Activated naive CD4-positive, alpha-beta T cell treated with anti-CD3 and anti-CD28 coated beads, Interleukin-2, amount 50 U/mL, for 72 hours (primary cell): ENCODE measurements around the gene FCHO2. TPM values are rescaled to one million over a fixed set of nuclear protein-coding genes. Genes with fewer than 3 reads are reported as not detected.

Experiments
- ATAC-seq, 2 donors: fragments of 150-1000 bp; cut with Tn5 transposase; 2 replicates each; pipeline ENCODE4 v1.10.0; 2021; ENCODE audit warnings: mild to moderate bottlenecking in 2 of 2, moderate library complexity in 2 of 2
- DNase-seq, 2 donors: peaks; one replicate each; pipeline ENCODE4 v3.0.0; 2021 to 2022; ENCODE audit warnings: low spot score in 2 of 2
- H3K27ac Mint-ChIP-seq, 2 donors: one replicate each; pipeline ENCODE4 v1.8.0; 2022; ENCODE audit warnings: mild to moderate bottlenecking in 2 of 2, mixed read lengths in 2 of 2
- H3K36me3 Mint-ChIP-seq, 2 donors: one replicate each; pipeline ENCODE4 v1.8.0; 2022; ENCODE audit warnings: mixed read lengths in 2 of 2
- H3K9me3 Mint-ChIP-seq, 2 donors: one replicate each; pipeline ENCODE4 v1.8.0; 2022; ENCODE audit warnings: mixed read lengths in 2 of 2
- total RNA-seq, 2 donors: library from RNA; stranded (reverse); gene quantifications; one replicate each; pipeline ENCODE4 v1.2.3, GENCODE V29; 2022

The FCHO2 gene
- total RNA-seq, 2 donors from 2014 or later: 0.39 to 1.5 TPM

GRCh38 chr5:73114044-73114688, 158.3 kb downstream of the FCHO2 start:
- Mint-ChIP-seq H3K27ac (no peak overlapping the region), H3K36me3 (peaks cover 0 to 22% of the 10 kb centered on the region in 2 donors), H3K9me3 (peaks cover 0 to 4% of the 10 kb centered on the region in 2 donors)
- ATAC-seq (no peak), DNase-seq (no peak)

GRCh38 chr5:73115399-73116051, 159.7 kb downstream of the FCHO2 start:
- no peak overlapping the region for H3K27ac Mint-ChIP-seq
- H3K9me3 Mint-ChIP-seq: peaks cover 0 to 4% of the 10 kb centered on the region in 2 donors
- peaks cover 0 to 16% of the 10 kb centered on the region in 2 donors for H3K36me3 Mint-ChIP-seq
- ATAC-seq (no peak), DNase-seq (no peak)

DNA sequence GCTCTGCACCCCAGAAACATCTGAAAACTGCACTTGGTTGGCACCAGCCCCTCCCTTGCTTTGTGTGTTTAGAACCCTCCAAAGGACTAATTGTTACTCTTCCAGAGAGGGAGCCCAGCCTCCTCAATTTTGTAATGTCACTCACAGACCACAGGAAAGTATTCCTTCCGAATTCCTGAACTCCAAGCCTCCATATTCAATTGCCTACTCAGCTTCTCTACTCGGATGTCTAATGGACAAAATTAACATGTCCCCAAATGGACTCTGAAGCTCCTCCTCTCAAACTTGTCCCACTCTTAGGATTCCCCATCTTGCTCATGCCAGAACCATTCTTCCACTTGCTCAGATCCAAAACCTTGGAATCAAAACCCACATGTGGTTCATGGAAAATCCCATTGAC, 160.7 kb downstream of the FCHO2 start:
- Mint-ChIP-seq H3K36me3 (peaks cover 0 to 16% of the 10 kb centered on the region in 2 donors), H3K27ac (no peak overlapping the region), H3K9me3 (peaks cover 0 to 4% of the 10 kb centered on the region in 2 donors)
- ATAC-seq: no peak
- no peak for DNase-seq

DNA sequence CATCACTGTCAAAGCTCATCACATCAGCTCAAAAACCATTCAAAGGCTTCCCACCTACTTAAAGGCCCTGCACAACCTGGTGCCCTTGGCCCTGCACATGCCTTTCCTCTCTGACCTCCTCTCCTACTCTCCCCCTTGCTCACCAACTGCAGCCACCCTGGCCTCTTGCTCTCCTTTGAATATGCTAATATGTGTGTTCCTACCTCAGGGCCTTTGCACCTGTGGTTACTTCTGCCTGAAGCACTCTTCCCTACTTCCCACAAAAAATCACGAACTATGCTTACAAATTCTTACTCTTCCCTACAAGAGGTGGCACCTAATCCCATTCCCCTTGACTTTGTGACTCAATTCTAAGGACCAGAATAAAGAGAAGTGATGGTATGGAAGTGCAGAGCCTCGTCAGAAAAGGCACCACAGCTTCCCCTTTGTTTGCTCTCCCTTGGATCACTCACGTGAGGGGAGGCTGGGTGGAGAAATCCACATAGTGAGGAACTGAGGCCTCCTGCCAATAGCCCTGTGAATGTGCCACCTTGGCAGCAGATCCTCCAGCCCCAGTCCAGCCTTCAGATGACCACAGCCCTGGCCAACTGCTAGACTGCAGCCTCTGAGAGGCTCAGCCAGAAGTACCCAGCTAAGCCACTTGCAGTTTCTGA, 161.4 kb downstream of the FCHO2 start:
- no peak for DNase-seq
- no peak for ATAC-seq
- Mint-ChIP-seq H3K27ac (no peak overlapping the region), H3K36me3 (peaks cover 0 to 16% of the 10 kb centered on the region in 2 donors), H3K9me3 (peaks cover 0 to 4% of the 10 kb centered on the region in 2 donors)

GRCh38 chr5:73118391-73118973, 162.6 kb downstream of the FCHO2 start:
- Mint-ChIP-seq H3K9me3 (no peaks in the 10 kb centered on the region), H3K36me3 (peaks cover 0 to 10% of the 10 kb centered on the region in 2 donors), H3K27ac (no peak overlapping the region)
- ATAC-seq: no peak
- no peak for DNase-seq

- no peak for DNase-seq
These were observed 163.8 kb downstream of the FCHO2 start for GRCh38 chr5:73119451-73120157.

DNA sequence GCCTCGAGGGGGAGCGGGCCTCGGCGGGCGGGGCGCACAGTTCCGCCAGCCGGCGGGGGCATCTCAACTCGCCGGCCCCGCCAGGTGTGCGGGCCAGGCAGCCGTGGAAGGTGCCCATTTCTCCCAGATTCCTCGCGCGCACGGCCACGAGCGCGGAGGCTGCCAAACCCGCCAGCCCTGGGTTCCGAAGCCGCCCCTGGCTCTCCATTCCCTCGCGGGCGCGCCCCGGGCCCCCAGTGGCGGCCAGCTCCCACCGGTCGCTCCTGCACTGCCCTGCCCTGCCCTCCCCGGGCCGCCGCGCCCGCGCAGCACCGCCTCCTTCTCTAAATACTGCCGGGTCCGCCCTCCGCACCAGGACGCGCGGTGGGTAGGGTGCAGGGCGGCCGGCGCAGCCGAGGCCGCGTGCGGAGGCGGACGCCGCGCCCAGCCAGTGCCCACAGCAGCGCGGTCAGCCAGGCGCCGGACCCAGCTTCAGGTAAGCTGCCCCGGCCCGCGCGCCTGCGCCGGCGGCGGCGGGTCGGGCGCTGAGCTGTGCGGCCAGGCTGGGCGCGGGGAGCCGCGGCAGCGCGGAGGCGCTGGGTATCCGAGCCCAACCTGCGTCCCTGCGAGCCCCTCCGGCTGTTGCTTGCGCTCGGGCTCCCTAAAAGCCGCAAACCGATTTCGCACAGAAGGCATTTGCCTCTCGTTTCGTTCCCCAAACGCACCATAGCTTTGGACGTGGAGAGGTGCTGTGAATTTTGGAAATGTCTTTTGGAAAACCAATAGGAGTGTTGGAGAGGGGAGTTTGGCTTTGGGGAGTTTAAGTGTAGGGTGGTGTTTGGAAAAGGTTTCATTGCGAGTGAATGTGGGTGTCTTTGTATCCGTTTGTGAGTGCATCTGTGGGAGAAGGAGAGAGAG, 164.6 kb downstream of the FCHO2 start, which contains the start of gene TMEM171:
Gene TMEM171 (plus strand): TSS at position 354 of the 897 bp plus-strand sequence. CDS start 2,799 bp downstream, outside the sequence.
- ATAC-seq (peak; percentile 17 to 32), DNase-seq (no peak)
- Mint-ChIP-seq H3K9me3 (no peaks in the 10 kb centered on the region), H3K36me3 (peaks cover 0 to 10% of the 10 kb centered on the region in 2 donors), H3K27ac (no peak within 1 kb of the TSS)

More at GRCh38 chr5:73119451-73120157, 163.8 kb downstream of the FCHO2 start:
- ATAC-seq: peak in 1 of 2 donors; percentile 90
- Mint-ChIP-seq H3K27ac (no peak overlapping the region), H3K36me3 (peaks cover 0 to 10% of the 10 kb centered on the region in 2 donors), H3K9me3 (no peaks in the 10 kb centered on the region)

DNA sequence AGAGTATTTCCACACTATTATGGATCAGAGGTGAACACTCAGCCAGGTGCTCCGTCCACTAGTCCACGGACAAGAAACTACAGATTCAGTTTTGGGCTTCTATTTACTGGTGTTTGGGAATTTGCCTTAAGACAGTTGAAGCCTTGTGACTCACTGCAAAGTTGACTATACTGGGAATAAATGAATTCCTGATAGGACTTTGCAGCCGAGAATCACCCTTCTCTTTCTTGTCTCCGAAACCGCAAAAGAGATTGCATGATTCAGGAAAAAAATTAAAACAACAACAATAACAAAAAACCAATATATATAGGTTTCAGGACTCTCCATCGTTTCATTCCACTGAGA, 165.2 kb downstream of the FCHO2 start:
- H3K27ac Mint-ChIP-seq: no peak overlapping the region
- H3K36me3 Mint-ChIP-seq: peaks cover 0 to 10% of the 10 kb centered on the region in 2 donors
- no peak for ATAC-seq
- H3K9me3 Mint-ChIP-seq: no peaks in the 10 kb centered on the region
- DNase-seq: no peak

DNA sequence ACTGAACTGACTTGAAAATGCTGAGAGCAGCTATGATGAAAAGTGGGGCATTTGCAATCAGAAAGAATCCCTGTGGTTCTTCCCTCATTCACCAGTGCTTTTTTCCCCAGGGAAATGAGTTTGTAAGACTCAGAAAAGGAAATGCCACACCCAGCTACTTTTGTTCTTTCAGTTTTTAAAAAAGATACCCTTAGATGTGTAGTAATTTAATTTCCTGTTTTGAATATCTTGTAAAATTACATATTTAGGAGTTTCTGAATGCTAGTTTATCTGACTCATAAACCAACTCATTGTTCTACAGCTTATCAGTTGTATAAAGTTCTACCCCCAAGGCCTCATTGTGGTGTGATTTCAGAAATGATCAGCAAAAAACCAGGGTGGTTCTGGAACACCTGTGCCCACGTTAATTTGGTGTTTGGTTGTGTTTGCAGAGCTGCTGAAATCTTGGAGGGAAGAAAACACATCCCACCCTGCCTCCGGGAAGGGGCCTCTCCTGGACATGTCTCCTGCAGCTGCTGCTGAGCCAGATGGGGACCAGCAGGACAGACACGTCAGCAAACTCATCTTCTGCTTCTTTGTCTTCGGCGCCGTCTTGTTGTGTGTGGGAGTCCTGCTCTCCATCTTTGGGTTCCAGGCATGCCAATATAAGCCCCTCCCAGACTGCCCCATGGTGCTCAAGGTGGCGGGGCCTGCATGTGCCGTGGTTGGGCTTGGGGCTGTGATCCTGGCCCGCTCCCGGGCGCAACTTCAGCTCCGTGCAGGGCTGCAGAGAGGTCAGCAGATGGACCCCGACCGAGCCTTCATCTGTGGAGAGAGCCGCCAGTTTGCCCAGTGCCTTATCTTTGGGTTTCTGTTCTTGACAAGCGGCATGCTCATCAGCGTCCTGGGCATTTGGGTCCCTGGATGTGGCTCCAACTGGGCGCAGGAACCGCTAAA, 167.3 kb downstream of the FCHO2 start:
- Mint-ChIP-seq H3K36me3 (no peaks in the 10 kb centered on the region), H3K9me3 (no peaks in the 10 kb centered on the region), H3K27ac (no peak overlapping the region)
- DNase-seq (no peak), ATAC-seq (peak in 1 of 2 donors; percentile 80)

GRCh38 chr5:73125289-73125688, 169.4 kb downstream of the FCHO2 start:
- Mint-ChIP-seq H3K36me3 (no peaks in the 10 kb centered on the region), H3K9me3 (no peaks in the 10 kb centered on the region), H3K27ac (no peak overlapping the region)
- DNase-seq (no peak), ATAC-seq (no peak)

DNA sequence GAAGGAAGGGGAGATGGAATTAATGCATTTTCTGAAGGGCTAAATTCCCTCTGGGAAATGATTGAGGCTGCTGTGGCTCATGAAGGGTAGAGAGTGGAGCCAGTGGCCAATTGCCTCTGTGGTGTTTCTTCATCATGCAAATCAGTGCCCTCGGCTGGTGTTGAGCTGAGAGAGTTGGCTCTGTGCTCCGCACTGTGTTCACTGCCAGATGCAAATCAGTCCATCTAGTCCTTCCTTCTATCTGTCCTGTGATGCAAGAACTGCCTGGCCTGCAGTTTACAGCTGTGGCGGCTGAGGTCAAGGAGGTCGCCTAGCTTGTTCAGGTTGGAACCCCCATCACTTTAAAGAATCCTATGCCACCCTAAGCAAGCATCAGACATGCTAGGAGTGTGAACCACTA, 170.5 kb downstream of the FCHO2 start:
- no peak for DNase-seq
- no peak for ATAC-seq
- Mint-ChIP-seq H3K27ac (no peak overlapping the region), H3K9me3 (no peaks in the 10 kb centered on the region), H3K36me3 (no peaks in the 10 kb centered on the region)

DNA sequence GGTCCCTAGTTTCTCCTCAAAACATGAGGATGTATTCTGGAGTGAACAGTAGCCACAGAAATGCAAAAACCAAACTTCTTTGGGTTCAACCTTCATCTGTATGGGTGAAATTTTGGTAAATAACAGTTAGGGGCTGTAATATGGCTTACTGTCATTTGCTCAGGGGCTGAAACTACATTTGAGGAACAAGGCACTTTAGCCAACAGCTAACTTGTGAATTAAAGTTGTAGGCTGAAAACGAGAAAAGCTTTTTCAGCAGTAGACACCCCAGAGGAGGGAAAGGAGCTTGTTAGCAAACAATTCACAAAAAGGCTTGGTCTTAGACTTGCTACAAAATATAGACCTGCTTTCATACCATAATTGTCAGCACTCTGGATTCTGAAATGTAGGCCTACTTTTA, 171.1 kb downstream of the FCHO2 start:
- no peak for ATAC-seq
- Mint-ChIP-seq H3K9me3 (no peaks in the 10 kb centered on the region), H3K27ac (no peak overlapping the region), H3K36me3 (no peaks in the 10 kb centered on the region)
- no peak for DNase-seq

DNA sequence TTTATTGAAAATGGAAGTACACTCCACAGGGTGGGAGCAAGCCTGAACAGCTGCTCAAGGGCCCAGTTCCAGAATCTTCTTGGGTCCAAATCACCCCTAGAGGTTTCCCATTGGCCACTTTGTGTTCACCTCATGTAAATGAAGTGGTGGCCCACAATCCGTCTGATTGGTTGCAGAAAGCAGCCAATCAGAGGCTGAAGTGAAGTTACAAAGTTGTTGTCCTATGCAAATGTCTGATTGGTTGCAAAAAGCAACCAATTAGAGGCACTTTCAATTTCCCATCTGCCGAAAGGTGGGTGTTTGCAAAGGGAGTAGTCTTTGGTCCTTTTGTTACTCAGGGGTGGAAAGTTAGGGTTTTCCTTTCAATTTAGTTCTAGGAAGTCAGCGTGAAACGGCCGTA, 173.3 kb downstream of the FCHO2 start:
- Mint-ChIP-seq H3K36me3 (no peaks in the 10 kb centered on the region), H3K27ac (no peak overlapping the region), H3K9me3 (no peaks in the 10 kb centered on the region)
- ATAC-seq: no peak
- DNase-seq: no peak

GRCh38 chr5:73130811-73131210, 175.0 kb downstream of the FCHO2 start:
- no peak for DNase-seq
- Mint-ChIP-seq H3K9me3 (no peaks in the 10 kb centered on the region), H3K36me3 (no peaks in the 10 kb centered on the region), H3K27ac (no peak overlapping the region)
- no peak for ATAC-seq
